Activated CD8-positive, alpha-beta memory T cell treated with anti-CD3 and anti-CD28 coated beads, Interleukin-2, amount 50 U/mL, for 24 hours (primary cell): ENCODE results near the gene VEGFA.

Experiments
- DNase-seq: peaks from one replicate; pipeline ENCODE4 v3.0.0-alpha.2; 2020; ENCODE audit errors: extremely low read depth

VEGFA gene

DNA sequence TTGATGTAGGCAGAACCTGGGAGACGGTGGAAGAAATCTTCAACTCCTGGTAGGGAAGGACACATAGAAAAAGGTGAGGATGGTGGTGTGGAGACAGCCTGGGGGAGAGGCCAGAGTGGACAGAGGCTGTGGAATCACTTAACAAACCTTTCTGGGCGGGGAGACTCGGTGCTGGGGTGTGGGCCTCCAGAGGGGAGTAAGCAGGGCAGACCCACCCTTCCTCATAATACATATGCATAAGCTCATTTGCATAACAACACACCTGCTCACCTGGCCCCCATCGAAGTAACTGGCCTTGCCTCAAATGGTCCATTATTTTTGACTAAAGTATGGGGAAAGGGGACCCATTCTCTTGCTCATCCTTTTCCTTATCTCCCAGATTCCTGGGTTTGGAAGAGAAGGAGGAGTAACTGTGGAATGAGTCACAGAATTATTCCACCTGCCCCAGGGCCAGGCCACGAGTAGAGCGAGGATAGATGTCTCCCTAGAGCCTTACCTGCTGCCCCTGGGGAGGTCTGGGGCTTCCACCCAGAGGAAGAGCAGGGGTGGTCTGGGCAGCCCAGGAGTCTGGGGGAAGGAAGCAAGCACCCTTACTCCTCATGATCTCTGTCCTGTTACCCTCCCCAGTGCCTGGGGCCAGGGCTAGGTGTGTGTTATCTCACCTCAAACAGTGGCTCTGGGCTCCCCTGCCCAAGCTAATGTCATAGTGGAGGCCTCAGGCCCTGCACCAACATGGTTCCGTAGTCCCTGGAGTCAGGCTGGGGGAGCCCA, 10.7 kb upstream of the VEGFA start:
- DNase-seq = no peak

DNA sequence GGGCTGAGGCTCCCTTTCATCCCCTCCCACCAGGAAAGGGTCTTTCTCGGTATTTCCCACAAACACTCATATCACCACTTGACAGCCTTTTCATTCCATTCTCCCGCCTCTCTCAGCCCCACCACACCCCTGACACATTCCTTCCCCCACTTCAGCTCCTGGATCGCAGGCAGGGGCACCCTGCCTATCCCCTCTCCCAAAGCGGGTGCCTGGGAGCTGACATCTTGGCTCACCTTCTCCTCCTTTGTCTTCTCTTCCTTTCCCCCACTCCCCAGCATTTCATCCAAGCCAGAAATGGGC, 10.2 kb upstream of the VEGFA start:
- DNase-seq = no peak

DNA sequence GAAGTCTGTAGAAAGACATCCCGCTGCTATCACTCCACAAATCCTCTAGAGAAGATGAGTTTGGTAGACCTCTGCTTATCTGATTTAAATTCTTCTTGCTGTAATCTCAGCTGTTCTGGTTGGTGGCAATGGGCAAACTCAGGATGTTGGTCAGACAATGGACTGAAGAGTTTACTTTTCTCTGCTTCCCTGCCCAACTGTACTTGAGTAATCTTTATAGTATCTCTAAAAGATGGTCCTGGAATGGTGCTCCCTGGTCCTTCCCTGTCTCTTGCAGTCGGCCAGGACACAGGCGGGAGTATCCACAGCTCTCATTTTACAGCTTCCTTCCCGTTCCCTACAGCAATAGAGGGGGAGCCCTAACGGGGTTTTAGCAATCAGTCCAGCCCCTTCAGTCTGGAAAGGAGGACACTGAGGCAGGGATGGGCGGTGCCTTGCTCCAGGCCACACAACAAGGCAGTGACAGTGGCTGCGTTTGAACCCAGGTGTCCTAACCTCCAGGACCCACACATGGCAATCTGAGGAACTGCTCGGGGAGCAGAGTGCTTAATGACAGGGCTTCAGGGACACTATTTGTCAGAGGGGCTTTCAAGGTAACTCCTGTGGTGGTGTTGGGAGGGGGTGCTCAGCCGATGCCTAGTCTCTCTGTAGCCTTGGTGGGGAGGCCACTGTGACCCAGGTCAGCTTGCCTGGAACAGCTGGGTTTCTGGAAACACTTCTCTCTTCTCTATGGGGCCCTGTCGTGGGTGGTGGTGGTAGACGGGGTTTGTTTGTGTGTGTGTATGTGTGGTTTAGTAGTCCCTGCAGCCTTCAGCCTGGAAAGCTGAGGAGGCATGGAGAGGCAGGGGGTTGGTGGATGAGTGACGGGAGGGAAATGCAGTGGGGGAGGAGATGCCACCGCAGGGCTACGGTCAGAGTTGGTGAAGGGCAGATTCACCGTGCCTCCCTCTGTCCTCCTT, 9.5 kb upstream of the VEGFA start:
- DNase-seq = no peak

DNA sequence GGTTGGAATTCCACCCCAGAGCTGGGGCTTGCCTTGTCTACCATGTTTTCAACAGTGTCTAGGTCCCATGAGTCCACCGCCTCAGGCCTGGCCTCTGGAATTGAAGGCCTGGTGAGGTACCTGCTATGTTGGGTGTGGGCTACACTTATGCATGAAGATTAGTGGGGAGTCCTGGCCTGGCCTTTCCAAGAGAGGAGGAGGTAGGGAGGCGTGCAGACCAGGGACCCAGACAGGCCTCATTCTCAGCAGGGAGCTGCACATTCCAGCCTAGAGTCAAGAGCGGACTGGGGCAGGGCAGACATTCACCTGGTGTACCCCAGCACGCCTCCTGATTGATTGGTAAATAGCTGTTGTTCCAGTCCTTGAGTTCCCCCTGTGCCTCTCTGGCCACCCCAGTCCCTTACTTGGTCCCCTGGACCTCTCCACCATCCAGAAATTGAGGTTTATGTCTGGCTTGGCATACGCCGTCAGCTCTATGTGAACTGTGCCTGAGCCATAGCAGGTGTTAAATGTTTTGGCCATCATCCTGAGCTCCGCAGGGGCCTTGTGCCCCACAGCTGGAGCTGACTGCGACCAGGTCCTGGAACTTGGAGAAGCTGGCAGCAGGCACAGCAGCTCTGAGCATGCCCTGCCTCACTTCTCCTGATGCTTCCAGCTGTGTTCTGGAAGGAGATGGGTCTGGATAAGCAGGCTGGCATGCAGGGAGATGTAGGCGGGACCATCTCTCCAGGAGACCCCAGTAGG, 8.2 kb upstream of the VEGFA start:
- no peak for DNase-seq

DNA sequence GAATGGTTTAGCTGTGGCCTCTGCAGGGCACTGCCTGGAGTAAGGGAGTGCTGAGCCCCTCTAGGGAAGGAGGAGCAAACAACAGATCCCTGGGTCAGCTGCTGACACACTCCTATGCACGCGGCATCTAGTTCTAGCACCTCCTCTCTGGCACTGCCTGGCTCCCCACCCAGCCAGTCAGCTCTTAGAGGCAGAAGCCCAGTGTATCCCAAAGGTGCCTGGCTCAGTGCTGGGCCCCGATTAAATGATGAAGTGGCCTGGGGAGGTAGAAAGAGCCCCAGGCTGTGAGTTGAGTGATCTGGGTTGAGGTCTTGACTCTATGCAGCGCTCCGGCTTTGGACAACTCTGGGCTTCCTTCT, 7.6 kb upstream of the VEGFA start:
- no peak for DNase-seq

- DNase-seq = no peak
Observed at GRCh38 chr6:43762966-43763695, 6.9 kb upstream of the VEGFA start.

DNA sequence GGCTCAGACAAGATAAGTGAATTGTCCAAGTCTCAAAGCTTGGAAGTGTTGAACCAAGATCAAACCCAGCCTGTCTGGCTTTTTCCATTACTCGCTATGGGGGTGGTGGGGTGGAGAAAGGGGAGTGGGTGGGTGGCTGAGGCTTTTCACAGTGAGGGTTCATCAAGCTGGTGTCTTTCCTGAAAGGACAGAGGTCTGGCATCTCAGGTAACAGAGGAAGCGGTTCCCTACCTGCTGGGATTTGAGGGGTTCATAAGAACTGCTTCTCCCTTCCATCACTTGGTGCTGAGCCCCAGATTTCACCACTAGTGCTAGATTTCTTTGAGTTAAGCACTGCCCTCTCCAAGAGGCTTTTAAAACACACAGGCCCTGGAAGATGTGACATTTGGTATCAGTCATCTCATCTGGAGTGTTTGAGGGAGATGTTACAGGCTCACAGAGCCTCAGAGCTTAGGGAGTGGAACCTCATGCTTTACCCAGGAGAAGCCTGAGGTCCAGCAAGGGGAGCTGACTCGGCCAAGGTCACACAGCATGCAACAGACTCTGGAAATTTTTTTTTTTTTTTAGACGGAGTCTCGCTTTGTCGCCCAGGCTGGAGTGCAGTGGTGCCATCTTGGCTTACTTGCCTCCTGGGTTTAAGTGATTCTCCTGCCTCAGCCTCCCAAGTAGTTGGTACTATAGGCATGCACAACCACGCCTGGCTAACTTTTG, 6.0 kb upstream of the VEGFA start:
- DNase-seq = no peak

GRCh38 chr6:43764772-43765171, 5.2 kb upstream of the VEGFA start:
- no peak for DNase-seq

- DNase-seq = no peak
Observed at GRCh38 chr6:43765776-43766499, 4.1 kb upstream of the VEGFA start.

GRCh38 chr6:43766500-43766853, 3.5 kb upstream of the VEGFA start:
- no peak for DNase-seq

- DNase-seq = no peak
Observed at GRCh38 chr6:43766964-43767461, 3.0 kb upstream of the VEGFA start.

GRCh38 chr6:43767553-43768505, 2.2 kb upstream of the VEGFA start:
- DNase-seq = no peak

GRCh38 chr6:43768506-43768860, 1.5 kb upstream of the VEGFA start:
- no peak for DNase-seq

DNA sequence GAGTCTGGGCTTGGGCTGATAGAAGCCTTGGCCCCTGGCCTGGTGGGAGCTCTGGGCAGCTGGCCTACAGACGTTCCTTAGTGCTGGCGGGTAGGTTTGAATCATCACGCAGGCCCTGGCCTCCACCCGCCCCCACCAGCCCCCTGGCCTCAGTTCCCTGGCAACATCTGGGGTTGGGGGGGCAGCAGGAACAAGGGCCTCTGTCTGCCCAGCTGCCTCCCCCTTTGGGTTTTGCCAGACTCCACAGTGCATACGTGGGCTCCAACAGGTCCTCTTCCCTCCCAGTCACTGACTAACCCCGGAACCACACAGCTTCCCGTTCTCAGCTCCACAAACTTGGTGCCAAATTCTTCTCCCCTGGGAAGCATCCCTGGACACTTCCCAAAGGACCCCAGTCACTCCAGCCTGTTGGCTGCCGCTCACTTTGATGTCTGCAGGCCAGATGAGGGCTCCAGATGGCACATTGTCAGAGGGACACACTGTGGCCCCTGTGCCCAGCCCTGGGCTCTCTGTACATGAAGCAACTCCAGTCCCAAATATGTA, 957 bp upstream of the VEGFA start:
- no peak for DNase-seq

- no peak for DNase-seq
Observed at GRCh38 chr6:43770372-43771209, 580 bp downstream of the VEGFA start.

GRCh38 chr6:43771210-43771857, 1.3 kb downstream of the VEGFA start:
- no peak for DNase-seq

DNA sequence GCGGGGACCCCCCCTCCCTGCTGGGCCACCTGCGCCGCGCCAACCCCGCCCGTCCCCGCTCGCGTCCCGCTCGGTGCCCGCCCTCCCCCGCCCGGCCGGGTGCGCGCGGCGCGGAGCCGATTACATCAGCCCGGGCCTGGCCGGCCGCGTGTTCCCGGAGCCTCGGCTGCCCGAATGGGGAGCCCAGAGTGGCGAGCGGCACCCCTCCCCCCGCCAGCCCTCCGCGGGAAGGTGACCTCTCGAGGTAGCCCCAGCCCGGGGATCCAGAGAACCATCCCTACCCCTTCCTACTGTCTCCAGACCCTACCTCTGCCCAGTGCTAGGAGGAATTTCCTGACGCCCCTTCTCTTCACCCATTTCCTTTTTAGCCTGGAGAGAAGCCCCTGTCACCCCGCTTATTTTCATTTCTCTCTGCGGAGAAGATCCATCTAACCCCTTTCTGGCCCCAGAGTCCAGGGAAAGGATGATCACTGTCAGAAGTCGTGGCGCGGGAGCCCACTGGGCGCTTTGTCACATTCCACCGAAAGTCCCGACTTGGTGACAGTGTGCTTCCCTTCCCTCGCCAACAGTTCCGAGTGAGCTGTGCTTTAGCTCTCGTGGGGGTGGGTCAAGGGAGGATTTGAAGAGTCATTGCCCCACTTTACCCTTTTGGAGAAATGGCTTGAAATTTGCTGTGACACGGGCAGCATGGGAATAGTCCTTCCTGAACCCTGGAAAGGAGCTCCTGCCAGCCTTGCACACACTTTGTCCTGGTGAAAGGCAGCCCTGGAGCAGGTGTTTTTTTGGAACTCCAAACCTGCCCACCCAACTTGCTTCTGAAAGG, 2.1 kb downstream of the VEGFA start:
- DNase-seq = no peak
